H9 (cell line): ENCODE measurements around the gene PCBP1. TPM values are rescaled to one million over a fixed set of nuclear protein-coding genes. Genes with fewer than 3 reads are reported as not detected.

Experiments used
- DNase-seq: peaks from one replicate; pipeline ENCODE4 v3.0.0-alpha.2; 2017
- H2AFZ ChIP-seq: one replicate; pipeline ENCODE4 v1.6.1; 2013; ENCODE audit warnings: mild to moderate bottlenecking, low read length, control low read depth, moderate library complexity
- H2AK5ac ChIP-seq: 2 replicates; pipeline ENCODE4 v1.6.1; 2013; ENCODE audit warnings: low read length, control low read depth, mixed read lengths; ENCODE audit not compliant: insufficient read length
- H2BK120ac ChIP-seq: one replicate; pipeline ENCODE4 v1.6.1; 2013; ENCODE audit warnings: low read depth, mild to moderate bottlenecking, low read length, control low read depth, inconsistent platforms; ENCODE audit not compliant: poor library complexity, severe bottlenecking
- H2BK12ac ChIP-seq: 2 replicates; pipeline ENCODE4 v1.6.1; 2013; ENCODE audit warnings: low read length, control low read depth, mixed read lengths, low read depth; ENCODE audit not compliant: insufficient read length
- H2BK15ac ChIP-seq: 2 replicates; pipeline ENCODE4 v1.6.1; 2013; ENCODE audit warnings: low read depth, low read length, control low read depth
- H2BK20ac ChIP-seq: one replicate; pipeline ENCODE4 v1.6.1; 2013; ENCODE audit warnings: low read depth, mild to moderate bottlenecking, low read length, control low read depth, inconsistent platforms; ENCODE audit not compliant: poor library complexity, severe bottlenecking
- H2BK5ac ChIP-seq: 2 replicates; pipeline ENCODE4 v1.6.1; 2013; ENCODE audit warnings: low read length, control low read depth, mixed read lengths; ENCODE audit not compliant: insufficient read length
- H3K14ac ChIP-seq: 2 replicates; pipeline ENCODE4 v1.6.1; 2013; ENCODE audit warnings: low read length, control low read depth; ENCODE audit not compliant: insufficient read depth
- H3K18ac ChIP-seq: 2 replicates; pipeline ENCODE4 v1.6.1; 2013; ENCODE audit warnings: low read depth, mild to moderate bottlenecking, mixed read lengths, low read length, control low read depth; ENCODE audit not compliant: insufficient read length
- H3K23ac ChIP-seq: 2 replicates; pipeline ENCODE4 v1.6.1; 2013; ENCODE audit warnings: low read length, control low read depth, mixed read lengths, low read depth; ENCODE audit not compliant: insufficient read length
- H3K23me2 ChIP-seq: 2 replicates; pipeline ENCODE4 v1.6.1; 2013; ENCODE audit warnings: low read depth, mild to moderate bottlenecking, mixed read lengths, low read length, control low read depth; ENCODE audit not compliant: insufficient read length, poor library complexity, severe bottlenecking
- H3K27ac ChIP-seq: 2 replicates; pipeline ENCODE4 v1.5.1; 2013; ENCODE audit warnings: low read length, control low read depth, mixed read lengths, low read depth; ENCODE audit not compliant: insufficient read length
- H3K27me3 ChIP-seq: 2 replicates; pipeline ENCODE4 v1.6.1; 2013; ENCODE audit warnings: low read length, control low read depth, inconsistent platforms; ENCODE audit not compliant: insufficient read depth
- H3K4ac ChIP-seq: 2 replicates; pipeline ENCODE4 v1.6.1; 2013; ENCODE audit warnings: low read depth, mild to moderate bottlenecking, control low read depth, inconsistent platforms, low read length, moderate library complexity
- H3K4me1 ChIP-seq: 2 replicates; pipeline ENCODE4 v1.6.1; 2013; ENCODE audit warnings: low read length, control low read depth, inconsistent platforms; ENCODE audit not compliant: insufficient read depth
- H3K4me2 ChIP-seq: 2 replicates; pipeline ENCODE4 v1.6.1; 2013; ENCODE audit warnings: low read length, control low read depth, mixed read lengths; ENCODE audit not compliant: insufficient read length, insufficient read depth
- H3K56ac ChIP-seq: 2 replicates; pipeline ENCODE4 v1.6.1; 2013; ENCODE audit warnings: low read depth, mild to moderate bottlenecking, mixed read lengths, low read length, control low read depth; ENCODE audit not compliant: insufficient read length
- H3K79me1 ChIP-seq: 2 replicates; pipeline ENCODE4 v1.6.1; 2013; ENCODE audit warnings: low read depth, mild to moderate bottlenecking, moderate library complexity, low read length, control low read depth, inconsistent platforms; ENCODE audit not compliant: insufficient read depth, poor library complexity, severe bottlenecking
- H3K79me2 ChIP-seq: 2 replicates; pipeline ENCODE4 v1.6.1; 2013; ENCODE audit warnings: low read length, control low read depth, inconsistent platforms; ENCODE audit not compliant: insufficient read depth
- H3K9ac ChIP-seq: 2 replicates; pipeline ENCODE4 v1.6.1; 2013; ENCODE audit warnings: low read length, control low read depth, mixed read lengths; ENCODE audit not compliant: insufficient read length; ENCODE audit errors: extremely low read depth
- H3K9me3 ChIP-seq: one replicate; pipeline ENCODE4 v1.6.1; 2013; ENCODE audit warnings: low read depth, low read length, inconsistent platforms; ENCODE audit not compliant: control insufficient read depth
- H3T11ph ChIP-seq: one replicate; pipeline ENCODE4 v1.6.1; 2013; ENCODE audit warnings: mild to moderate bottlenecking, low read length, control low read depth, inconsistent platforms
- H4K20me1 ChIP-seq: one replicate; pipeline ENCODE4 v1.6.1; 2013; ENCODE audit not compliant: control insufficient read depth, insufficient read length, insufficient read depth
- H4K5ac ChIP-seq: 2 replicates; pipeline ENCODE4 v1.6.1; 2013; ENCODE audit warnings: low read depth, mild to moderate bottlenecking, mixed read lengths, low read length, control low read depth; ENCODE audit not compliant: insufficient read length
- H4K8ac ChIP-seq: replicated peaks from 2 replicates; pipeline ENCODE4 v1.6.1; 2013; ENCODE audit warnings: low read length, control low read depth, mixed read lengths, low read depth; ENCODE audit not compliant: insufficient read length
- H4K91ac ChIP-seq: 2 replicates; pipeline ENCODE4 v1.6.1; 2013; ENCODE audit warnings: low read depth, mild to moderate bottlenecking, moderate library complexity, mixed read lengths, low read length, control low read depth; ENCODE audit not compliant: insufficient read length
- H3K27ac Mint-ChIP-seq, 3 experiments: 2 replicates in 2 of 3; 3 replicates in 1 of 3; pipeline ENCODE4 v1.8.0; 2020 to 2021; ENCODE audit warnings: mixed read lengths in 3 of 3, mild to moderate bottlenecking in 1 of 3, moderate library complexity in 1 of 3
- H3K27me3 Mint-ChIP-seq: 2 replicates; pipeline ENCODE4 v1.8.0; 2021; ENCODE audit warnings: low read depth, mild to moderate bottlenecking, moderate library complexity, mixed read lengths
- H3K36me3 Mint-ChIP-seq, 3 experiments: 2 replicates in 2 of 3; 3 replicates in 1 of 3; pipeline ENCODE4 v1.8.0; 2020 to 2021; ENCODE audit warnings: low read depth in 3 of 3, mixed read lengths in 3 of 3; ENCODE audit not compliant: insufficient read depth in 1 of 3
- H3K4me1 Mint-ChIP-seq, 2 experiments: 2 replicates each; pipeline ENCODE4 v1.8.0; 2020; ENCODE audit warnings: mixed read lengths in 2 of 2
- H3K4me3 Mint-ChIP-seq, 2 experiments: 2 replicates in 1 of 2; 3 replicates in 1 of 2; pipeline ENCODE4 v1.8.0; 2020 to 2021; ENCODE audit warnings: mild to moderate bottlenecking in 2 of 2, mixed read lengths in 2 of 2, moderate library complexity in 1 of 2
- H3K9me3 Mint-ChIP-seq, 2 experiments: 2 replicates in 1 of 2; 3 replicates in 1 of 2; pipeline ENCODE4 v1.8.0; 2020; ENCODE audit warnings: mild to moderate bottlenecking in 2 of 2, mixed read lengths in 2 of 2, moderate library complexity in 1 of 2
- WGBS: extraction: QIAGEN DNeasy Blood & Tissue Kit; methylation state at CpG from one replicate; pipeline ENCODE4 v1.1.7; 2013; ENCODE audit warnings: missing lambda C conversion rate, low lambda C conversion rate, mixed read lengths; ENCODE audit not compliant: insufficient read length; ENCODE audit errors: extremely low coverage; 5-methylcytosine and 5-hydroxymethylcytosine counted together
- total RNA-seq: library from RNA; stranded (reverse); gene quantifications from 2 replicates; pipeline ENCODE4 v1.2.1, GENCODE V29; 2021
- TF ChIP-seq, protein P1 (sequence below): fragments of 200-600 bp; sonication (generic); conservative IDR thresholded peaks from 3 replicates; pipeline ENCODE4 v1.8.0; 2021; ENCODE audit warnings: antibody characterized with exemption, mild to moderate bottlenecking

PCBP1 gene
- total RNA-seq, 1 experiment from 2014 or later = 457 TPM

DNA sequence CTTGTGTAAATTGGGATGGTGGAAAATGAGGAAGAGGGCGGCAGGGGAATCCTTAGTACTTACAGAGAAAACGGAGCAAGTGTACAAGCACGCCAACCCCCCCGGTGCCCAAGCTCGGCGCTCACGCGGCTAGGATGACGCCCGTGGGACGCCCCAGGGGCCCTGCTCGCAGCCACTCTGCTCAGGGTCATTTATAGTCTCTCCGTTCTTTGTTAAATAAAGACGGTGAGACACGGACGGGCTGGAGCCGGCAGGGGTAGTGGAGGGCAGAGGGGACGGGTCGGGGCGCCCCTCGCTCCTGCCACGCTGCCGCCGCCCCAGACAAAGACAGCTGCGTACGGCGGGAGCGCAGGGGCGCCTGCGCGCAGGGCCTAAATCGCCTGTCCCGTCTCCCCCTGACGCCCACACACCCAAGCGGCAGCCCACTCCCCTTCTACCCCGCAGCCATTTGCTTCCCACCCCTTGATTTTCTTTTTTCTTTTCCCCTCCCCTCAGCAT lies 37.8 kb downstream of the PCBP1 start:
- H3K23me2 ChIP-seq = no peaks in the 10 kb centered on the region
- H3K14ac ChIP-seq = peak overlapping the region; percentile 99
- no peaks in the 10 kb centered on the region for H3K27me3 Mint-ChIP-seq
- no peak overlapping the region for H2BK20ac ChIP-seq
- peaks cover 47 to 57% of the 10 kb centered on the region in 2 experiments for H3K4me1 Mint-ChIP-seq
- no peak overlapping the region for H2BK12ac ChIP-seq
- no peak overlapping the region for H3K23ac ChIP-seq
- TF ChIP-seq, protein P1, sequence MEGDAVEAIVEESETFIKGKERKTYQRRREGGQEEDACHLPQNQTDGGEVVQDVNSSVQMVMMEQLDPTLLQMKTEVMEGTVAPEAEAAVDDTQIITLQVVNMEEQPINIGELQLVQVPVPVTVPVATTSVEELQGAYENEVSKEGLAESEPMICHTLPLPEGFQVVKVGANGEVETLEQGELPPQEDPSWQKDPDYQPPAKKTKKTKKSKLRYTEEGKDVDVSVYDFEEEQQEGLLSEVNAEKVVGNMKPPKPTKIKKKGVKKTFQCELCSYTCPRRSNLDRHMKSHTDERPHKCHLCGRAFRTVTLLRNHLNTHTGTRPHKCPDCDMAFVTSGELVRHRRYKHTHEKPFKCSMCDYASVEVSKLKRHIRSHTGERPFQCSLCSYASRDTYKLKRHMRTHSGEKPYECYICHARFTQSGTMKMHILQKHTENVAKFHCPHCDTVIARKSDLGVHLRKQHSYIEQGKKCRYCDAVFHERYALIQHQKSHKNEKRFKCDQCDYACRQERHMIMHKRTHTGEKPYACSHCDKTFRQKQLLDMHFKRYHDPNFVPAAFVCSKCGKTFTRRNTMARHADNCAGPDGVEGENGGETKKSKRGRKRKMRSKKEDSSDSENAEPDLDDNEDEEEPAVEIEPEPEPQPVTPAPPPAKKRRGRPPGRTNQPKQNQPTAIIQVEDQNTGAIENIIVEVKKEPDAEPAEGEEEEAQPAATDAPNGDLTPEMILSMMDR = no peak
- peak overlapping the region; percentile 83 for H3K9ac ChIP-seq
- H3K79me1 ChIP-seq = no peaks in the 10 kb centered on the region
- no peaks in the 10 kb centered on the region for H3K9me3 ChIP-seq
- no peaks in the 10 kb centered on the region for H3K27me3 ChIP-seq
- no CpG with 5 or more reads among the region's 36 CpGs for WGBS
- H2BK120ac ChIP-seq = peak overlapping the region; percentile 96
- peak overlapping the region; percentile 2 for H3T11ph ChIP-seq
- H2BK5ac ChIP-seq = peak overlapping the region; percentile 54
- H3K36me3 Mint-ChIP-seq = 0 out of 7 replicates have a peak, but pooled peaks cover 0 to 4% (median 0%) of the 10 kb centered on the region in 3 experiments
- peak; percentile 66 for DNase-seq
- peak overlapping the region; percentile 99 to 100 (median 100) for H3K27ac Mint-ChIP-seq
- peaks cover 14% of the 10 kb centered on the region for H3K4me1 ChIP-seq
- no peak overlapping the region for H4K8ac ChIP-seq
- peak overlapping the region; percentile 96 for H3K27ac ChIP-seq
- peak overlapping the region; percentile 63 for H3K4me2 ChIP-seq
- H2AK5ac ChIP-seq = no peak overlapping the region
- no peak overlapping the region for H2AFZ ChIP-seq
- H3K4ac ChIP-seq = peak overlapping the region; percentile 66; the same call in 1 of the 2 replicates
- H4K20me1 ChIP-seq = no peaks in the 10 kb centered on the region
- peak overlapping the region; percentile 68 for H4K91ac ChIP-seq
- no peak overlapping the region for H2BK15ac ChIP-seq
- H4K5ac ChIP-seq = peak overlapping the region; percentile 81
- no peak overlapping the region for H3K56ac ChIP-seq
- no peaks in the 10 kb centered on the region for H3K79me2 ChIP-seq
- H3K18ac ChIP-seq = peak overlapping the region; percentile 99
- H3K4me3 Mint-ChIP-seq = peak overlapping the region; percentile 87 to 90
- no peaks in the 10 kb centered on the region; a peak in 2 of 5 replicates for H3K9me3 Mint-ChIP-seq
